ENCODE results near the gene TCF19. TPM values are rescaled to one million over a fixed set of nuclear protein-coding genes. Genes with fewer than 3 reads are reported as not detected.
A peak's percentile ranks its signal among the peaks of the same experiment; 100 is the strongest.

Gene TCF19
- total and polyA plus RNA-seq, 8 donors: 5.0 to 16.1 (median 7.4) TPM

DNA sequence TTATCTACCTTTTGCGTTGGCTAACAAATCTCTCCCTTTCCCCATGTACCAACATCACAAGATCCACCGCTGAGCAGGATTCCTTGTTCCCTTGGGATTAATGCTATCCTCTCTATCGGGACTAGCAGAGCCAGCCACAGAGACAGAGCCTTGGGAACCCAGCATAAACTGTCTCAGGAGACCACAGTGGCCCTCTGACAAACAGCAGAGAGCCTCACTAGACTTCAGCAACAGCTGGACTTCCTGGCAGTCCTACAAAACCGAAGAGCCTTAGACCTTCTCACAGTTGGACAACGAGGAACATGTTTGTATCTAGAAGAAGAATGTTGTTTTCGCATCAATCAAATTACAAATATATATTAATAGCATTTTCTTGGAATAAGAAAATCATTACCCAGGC lies 51.7 kb downstream of the TCF19 start:
- Histone ChIP-seq H3K9me3 (no peaks in the 10 kb centered on the region), H3K27me3 (no peaks in the 10 kb centered on the region), H3K27ac (peak overlapping the region in 1 of 5 donors; percentile 4), H3K4me1 (peaks cover 0 to 39% (median 13%) of the 10 kb centered on the region in 4 donors), H3K4me3 (no peak overlapping the region), H3K36me3 (no peaks in the 10 kb centered on the region)
- intact Hi-C loops (cut with DNase I; ENCODE audit: low total_unique reads): no loop called here
- DNase-seq: peak in 1 of 2 donors; percentile 50
- 35 to 53% (median 40%) methylated on average over 6 of the region's 6 CpGs for WGBS, 5 donors
- TF ChIP-seq POLR2AphosphoS5 (IDR thresholded peaks at IDR 0.05): no peak
- TF ChIP-seq, protein P1, sequence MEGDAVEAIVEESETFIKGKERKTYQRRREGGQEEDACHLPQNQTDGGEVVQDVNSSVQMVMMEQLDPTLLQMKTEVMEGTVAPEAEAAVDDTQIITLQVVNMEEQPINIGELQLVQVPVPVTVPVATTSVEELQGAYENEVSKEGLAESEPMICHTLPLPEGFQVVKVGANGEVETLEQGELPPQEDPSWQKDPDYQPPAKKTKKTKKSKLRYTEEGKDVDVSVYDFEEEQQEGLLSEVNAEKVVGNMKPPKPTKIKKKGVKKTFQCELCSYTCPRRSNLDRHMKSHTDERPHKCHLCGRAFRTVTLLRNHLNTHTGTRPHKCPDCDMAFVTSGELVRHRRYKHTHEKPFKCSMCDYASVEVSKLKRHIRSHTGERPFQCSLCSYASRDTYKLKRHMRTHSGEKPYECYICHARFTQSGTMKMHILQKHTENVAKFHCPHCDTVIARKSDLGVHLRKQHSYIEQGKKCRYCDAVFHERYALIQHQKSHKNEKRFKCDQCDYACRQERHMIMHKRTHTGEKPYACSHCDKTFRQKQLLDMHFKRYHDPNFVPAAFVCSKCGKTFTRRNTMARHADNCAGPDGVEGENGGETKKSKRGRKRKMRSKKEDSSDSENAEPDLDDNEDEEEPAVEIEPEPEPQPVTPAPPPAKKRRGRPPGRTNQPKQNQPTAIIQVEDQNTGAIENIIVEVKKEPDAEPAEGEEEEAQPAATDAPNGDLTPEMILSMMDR (IDR thresholded peaks at IDR 0.05): no peak
- TF ChIP-seq EP300 (IDR thresholded peaks at IDR 0.05): no peak
- TF ChIP-seq POLR2A (IDR thresholded peaks at IDR 0.05): no peak

DNA sequence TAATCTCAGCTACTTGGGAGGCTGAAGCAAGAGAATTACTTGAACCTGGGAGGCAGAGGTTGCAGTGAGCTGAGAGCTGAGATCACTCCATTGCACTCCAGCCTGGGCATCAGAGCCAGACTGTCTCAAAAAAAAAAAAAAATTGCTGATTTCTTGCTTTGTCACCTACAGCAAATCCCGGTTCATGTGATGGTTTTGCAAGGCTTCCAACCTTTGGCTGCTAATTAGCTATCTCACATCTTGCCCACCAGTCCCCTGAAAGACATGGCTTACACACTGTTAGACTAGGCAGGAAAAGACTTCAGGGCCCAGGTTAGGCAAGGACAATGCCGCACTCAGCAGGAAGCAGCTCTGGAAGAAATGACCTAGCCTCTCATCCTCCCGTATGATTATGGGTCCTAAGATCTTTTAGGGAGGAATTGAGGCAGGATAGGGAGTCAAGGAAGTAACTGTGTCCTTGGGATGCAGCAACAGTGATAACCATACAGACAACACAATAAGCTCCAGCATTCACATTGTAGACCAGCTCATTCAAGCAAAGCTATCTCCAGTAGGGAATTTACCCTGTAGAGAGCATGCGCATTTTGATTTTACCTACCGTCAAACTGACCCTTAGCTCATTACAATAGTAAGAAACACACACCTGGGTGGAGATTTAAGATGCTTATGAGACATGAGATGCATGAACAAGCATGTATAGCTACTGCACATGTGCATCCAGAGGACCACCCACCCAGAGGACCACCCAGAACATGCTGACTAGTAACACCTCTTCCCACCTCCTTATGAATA lies 52.5 kb downstream of the TCF19 start:
- intact Hi-C loops (cut with DNase I; ENCODE audit: low total_unique reads): no loop called here
- no peak for DNase-seq
- Histone ChIP-seq H3K27me3 (no peaks in the 10 kb centered on the region), H3K4me3 (no peak overlapping the region), H3K9me3 (no peaks in the 10 kb centered on the region), H3K4me1 (peaks cover 0 to 32% (median 13%) of the 10 kb centered on the region in 4 donors), H3K36me3 (no peaks in the 10 kb centered on the region), H3K27ac (no peak overlapping the region)
- TF ChIP-seq EP300 (IDR thresholded peaks at IDR 0.05): no peak
- TF ChIP-seq POLR2AphosphoS5 (IDR thresholded peaks at IDR 0.05): no peak
- TF ChIP-seq POLR2A (IDR thresholded peaks at IDR 0.05): no peak
- TF ChIP-seq, protein P1 (IDR thresholded peaks at IDR 0.05): no peak
- 69 to 95% (median 80%) methylated on average over 5 of the region's 5 CpGs for WGBS, 5 donors

Small RNA genes lying within 50 kb of the gene (small RNA-seq; reads per million reads assigned to genes)
- 0 reads per million in 4 donors for gene POLR2LP1

Other genes starting within 250 kb of the TCF19 start
- gene VARS2, start 244.4 kb upstream of the TCF19 start, total RNA-seq: 10 to 100 TPM in 4 of 5 donors, 1 to 10 TPM in 1; 1.2 to 61.6 (median 22.7) TPM
- 10 to 100 TPM; 17.9 to 21.8 (median 18.5) TPM for gene VARS2, start 244.4 kb upstream of the TCF19 start, polyA plus RNA-seq
- gene SFTA2, start 226.4 kb upstream of the TCF19 start, total RNA-seq: 10 to 100 TPM in 1 of 5 donors, 1 to 10 TPM in 1, not detected in 3; 2.8 to 15.2 TPM
- gene SFTA2, start 226.4 kb upstream of the TCF19 start, polyA plus RNA-seq: 10 to 100 TPM; 10.2 to 94.7 (median 44.1) TPM
- gene MUCL3, start 217.6 kb upstream of the TCF19 start, total RNA-seq: 100 to 1,000 TPM in 3 of 5 donors, 10 to 100 TPM in 1, under 1 TPM in 1; 0.87 to 346 (median 168) TPM
- 10 to 100 TPM; 17.5 to 83.3 (median 39.6) TPM for gene MUCL3, start 217.6 kb upstream of the TCF19 start, polyA plus RNA-seq
- 1 to 10 TPM in 2 of 5 donors, under 1 TPM in 2, not detected in 1; 0.18 to 4.9 (median 1.2) TPM for gene MUC21, start 174.9 kb upstream of the TCF19 start, total RNA-seq
- 100 to 1,000 TPM in 1 of 3 donors, 1 to 10 TPM in 2; 1.2 to 131 (median 1.6) TPM for gene MUC21, start 174.9 kb upstream of the TCF19 start, polyA plus RNA-seq
- gene MUC22, start 148.1 kb upstream of the TCF19 start, total RNA-seq: not detected
- under 1 TPM in 1 of 3 donors, not detected in 2; 0.65 TPM for gene MUC22, start 148.1 kb upstream of the TCF19 start, polyA plus RNA-seq
- not detected for gene C6orf15, start 46.0 kb upstream of the TCF19 start, total RNA-seq
- gene C6orf15, start 46.0 kb upstream of the TCF19 start, polyA plus RNA-seq: not detected
- gene PSORS1C1, start 43.8 kb upstream of the TCF19 start, total RNA-seq: 1 to 10 TPM in 4 of 5 donors, not detected in 1; 2.7 to 5.7 (median 4.0) TPM
- 1 to 10 TPM; 3.1 to 7.4 (median 3.9) TPM for gene PSORS1C1, start 43.8 kb upstream of the TCF19 start, polyA plus RNA-seq
- not detected for gene CDSN, start 38.1 kb upstream of the TCF19 start, total RNA-seq
- under 1 TPM in 1 of 3 donors, not detected in 2; 0.05 TPM for gene CDSN, start 38.1 kb upstream of the TCF19 start, polyA plus RNA-seq
- gene PSORS1C2, start 19.5 kb upstream of the TCF19 start, total RNA-seq: under 1 TPM in 1 of 5 donors, not detected in 4; 0.73 TPM
- gene PSORS1C2, start 19.5 kb upstream of the TCF19 start, polyA plus RNA-seq: 1 to 10 TPM in 1 of 3 donors, not detected in 2; 1.6 TPM
- gene CCHCR1, start 787 bp upstream of the TCF19 start, total RNA-seq: 100 to 1,000 TPM in 1 of 5 donors, 10 to 100 TPM in 3, 1 to 10 TPM in 1; 9.7 to 201 (median 24.5) TPM
- 10 to 100 TPM; 11.8 to 21.0 (median 12.3) TPM for gene CCHCR1, start 787 bp upstream of the TCF19 start, polyA plus RNA-seq
- 100 to 1,000 TPM in 2 of 5 donors, 10 to 100 TPM in 2, not detected in 1; 47.5 to 155 (median 113) TPM for gene POU5F1, start 12.1 kb downstream of the TCF19 start, total RNA-seq
- gene POU5F1, start 12.1 kb downstream of the TCF19 start, polyA plus RNA-seq: 10 to 100 TPM in 1 of 3 donors, 1 to 10 TPM in 2; 2.6 to 13.0 (median 6.5) TPM
- gene HLA-C, start 113.5 kb downstream of the TCF19 start, total RNA-seq: 100 to 1,000 TPM; 170 to 500 (median 237) TPM
- 100 to 1,000 TPM in 2 of 3 donors, 10 to 100 TPM in 1; 92.7 to 295 (median 133) TPM for gene HLA-C, start 113.5 kb downstream of the TCF19 start, polyA plus RNA-seq
- gene HLA-B, start 198.6 kb downstream of the TCF19 start, total RNA-seq: 1,000 to 10,000 TPM in 3 of 5 donors, 100 to 1,000 TPM in 2; 134 to 1,907 (median 1,119) TPM
- gene HLA-B, start 198.6 kb downstream of the TCF19 start, polyA plus RNA-seq: 100 to 1,000 TPM; 302 to 830 (median 436) TPM
- gene MICA, start 245.0 kb downstream of the TCF19 start, total RNA-seq: 10 to 100 TPM in 3 of 5 donors, 1 to 10 TPM in 2; 2.0 to 13.4 (median 11.1) TPM
- 10 to 100 TPM in 2 of 3 donors, 1 to 10 TPM in 1; 9.9 to 13.6 (median 13.1) TPM for gene MICA, start 245.0 kb downstream of the TCF19 start, polyA plus RNA-seq

Data from stomach (tissue), 9 donors.